ENCODE data around the gene DOK3.
A peak's percentile ranks its signal among the peaks of the same experiment; 100 is the strongest.
"Not testable (repeated sequence)": the region's sequence is repeated elsewhere in the genome, so short reads cannot be mapped to it uniquely, and the experiment has no call there.

The DOK3 gene

GRCh38 chr5:177539411-177539810 lies 29.8 kb upstream of the DOK3 start:
- intact Hi-C loops (cut with DNase I; ENCODE audit: low total_unique reads): no loop called here
- Histone ChIP-seq H3K27ac (peak overlapping the region; percentile 76 to 79), H3K4me1 (peaks cover 14 to 89% (median 64%) of the 10 kb centered on the region in 4 donors), H3K36me3 (peaks cover 8 to 30% (median 25%) of the 10 kb centered on the region in 3 donors), H3K27me3 (no peaks in the 10 kb centered on the region), H3K4me3 (no peak overlapping the region), H3K9me3 (no peaks in the 10 kb centered on the region)
- peak in 1 of 2 donors; percentile 40 for DNase-seq
- TF ChIP-seq CTCF (IDR thresholded peaks at IDR 0.05): no peak

GRCh38 chr5:177538876-177539275 lies 29.2 kb upstream of the DOK3 start:
- peaks cover 14 to 89% (median 60%) of the 10 kb centered on the region in 4 donors for H3K4me1 ChIP-seq
- peak overlapping the region; percentile 76 to 79 for H3K27ac ChIP-seq
- H3K27me3 ChIP-seq: no peaks in the 10 kb centered on the region
- DNase-seq: no peak
- no peaks in the 10 kb centered on the region for H3K9me3 ChIP-seq
- intact Hi-C loops (cut with DNase I; ENCODE audit: low total_unique reads): no loop called here
- peaks cover 8 to 32% (median 28%) of the 10 kb centered on the region in 3 donors for H3K36me3 ChIP-seq
- H3K4me3 ChIP-seq: no peak overlapping the region
- no peak for TF ChIP-seq CTCF (IDR thresholded peaks at IDR 0.05)

- Histone ChIP-seq H3K9me3 (no peaks in the 10 kb centered on the region), H3K36me3 (peaks cover 8 to 43% (median 38%) of the 10 kb centered on the region in 3 donors), H3K4me3 (no peak overlapping the region), H3K27ac (peak overlapping the region; percentile 76 to 79), H3K27me3 (no peaks in the 10 kb centered on the region), H3K4me1 (peaks cover 14 to 77% (median 53%) of the 10 kb centered on the region in 4 donors)
- DNase-seq: peak; percentile 60 to 89
- intact Hi-C loops (cut with DNase I; ENCODE audit: low total_unique reads): no loop called here
- no peak for TF ChIP-seq CTCF (IDR thresholded peaks at IDR 0.05)
Measured at GRCh38 chr5:177537389-177538361, 28.0 kb upstream of the DOK3 start.

- Histone ChIP-seq H3K27ac (peak overlapping the region; percentile 76 to 79), H3K9me3 (no peaks in the 10 kb centered on the region), H3K4me1 (peaks cover 14 to 72% (median 48%) of the 10 kb centered on the region in 4 donors), H3K36me3 (peaks cover 17 to 56% (median 51%) of the 10 kb centered on the region in 3 donors), H3K4me3 (no peak overlapping the region), H3K27me3 (no peaks in the 10 kb centered on the region)
- no peak for DNase-seq
- TF ChIP-seq CTCF (IDR thresholded peaks at IDR 0.05): no peak
- intact Hi-C loops (cut with DNase I; ENCODE audit: low total_unique reads): no loop called here
Measured at GRCh38 chr5:177536386-177536785, 26.8 kb upstream of the DOK3 start.

- no peak overlapping the region for H3K4me3 ChIP-seq
- no peak for DNase-seq
- no peak for TF ChIP-seq CTCF (IDR thresholded peaks at IDR 0.05)
- H3K36me3 ChIP-seq: peaks cover 30 to 68% (median 62%) of the 10 kb centered on the region in 3 donors
- peaks cover 14 to 61% (median 45%) of the 10 kb centered on the region in 4 donors for H3K4me1 ChIP-seq
- H3K27ac ChIP-seq: peak overlapping the region; percentile 45 to 79
- H3K9me3 ChIP-seq: no peaks in the 10 kb centered on the region
- intact Hi-C loops (cut with DNase I; ENCODE audit: low total_unique reads): no loop called here
- H3K27me3 ChIP-seq: no peaks in the 10 kb centered on the region
Measured at GRCh38 chr5:177535125-177535524, 25.5 kb upstream of the DOK3 start.

- peaks cover 14 to 54% (median 39%) of the 10 kb centered on the region in 4 donors for H3K4me1 ChIP-seq
- H3K9me3 ChIP-seq; DNase-seq; H3K27me3 ChIP-seq; H3K4me3 ChIP-seq; intact Hi-C loops (cut with DNase I; ENCODE audit: low total_unique reads): not testable (repeated sequence)
- H3K27ac ChIP-seq: peak overlapping the region; percentile 45 to 79
- peaks cover 31 to 75% (median 69%) of the 10 kb centered on the region in 3 donors for H3K36me3 ChIP-seq
Measured at GRCh38 chr5:177534433-177534832, 24.8 kb upstream of the DOK3 start.
